Loucy (cell line): ENCODE measurements around the gene DYNC1I2.

Source experiments
- H2AFZ ChIP-seq: fragments of 200-600 bp; sonication (generic); 2 replicates; pipeline ENCODE4 v1.6.0; 2016; ENCODE audit warnings: antibody characterized with exemption, mild to moderate bottlenecking, low read length, moderate library complexity
- H3F3A ChIP-seq: fragments of 200-600 bp; 2 replicates; pipeline ENCODE4 v1.6.0; 2016; ENCODE audit warnings: antibody characterized with exemption, low read depth, mild to moderate bottlenecking
- H3K27me3 ChIP-seq: fragments of 200-600 bp; sonication (generic); 2 replicates; pipeline ENCODE4 v1.6.1; 2014; ENCODE audit warnings: low read length, mild to moderate bottlenecking; ENCODE audit not compliant: insufficient read depth, poor library complexity, severe bottlenecking
- H3K36me3 ChIP-seq: fragments of 200-600 bp; sonication (generic); 2 replicates; pipeline ENCODE4 v1.6.1; 2016; ENCODE audit warnings: low read length; ENCODE audit not compliant: insufficient read depth
- H3K4me1 ChIP-seq: fragments of 200-600 bp; sonication (generic); 2 replicates; pipeline ENCODE4 v1.5.1; 2014; ENCODE audit warnings: low read length, mild to moderate bottlenecking; ENCODE audit not compliant: insufficient read depth, poor library complexity, severe bottlenecking
- H3K4me2 ChIP-seq: fragments of 200-600 bp; sonication (generic); 2 replicates; pipeline ENCODE4 v1.6.0; 2014; ENCODE audit warnings: antibody characterized with exemption, low read length, low read depth, mild to moderate bottlenecking; ENCODE audit not compliant: poor library complexity, severe bottlenecking
- H3K4me3 ChIP-seq: fragments of 200-600 bp; sonication (generic); 2 replicates; pipeline ENCODE4 v1.5.1; 2014; ENCODE audit warnings: low read length, mild to moderate bottlenecking, mixed read lengths; ENCODE audit not compliant: poor library complexity, severe bottlenecking
- H3K79me2 ChIP-seq: fragments of 200-600 bp; sonication (generic); 2 replicates; pipeline ENCODE4 v1.6.1; 2014; ENCODE audit warnings: low read length; ENCODE audit not compliant: insufficient read depth
- H3K9ac ChIP-seq: fragments of 200-600 bp; sonication (generic); 2 replicates; pipeline ENCODE4 v1.6.0; 2014; ENCODE audit warnings: mild to moderate bottlenecking, low read depth, low read length, moderate library complexity; ENCODE audit not compliant: poor library complexity, severe bottlenecking
- H3K9me2 ChIP-seq: fragments of 200-600 bp; sonication (generic); replicated peaks from 2 replicates; pipeline ENCODE4 v1.6.1; 2016; ENCODE audit warnings: low read depth, low read length, mixed read lengths
- H3K9me3 ChIP-seq: fragments of 200-600 bp; sonication (generic); 2 replicates; pipeline ENCODE4 v1.6.1; 2014; ENCODE audit warnings: mild to moderate bottlenecking, antibody characterized with exemption, low read length, low read depth; ENCODE audit not compliant: insufficient read depth
- H4K20me1 ChIP-seq: fragments of 200-600 bp; sonication (generic); 2 replicates; pipeline ENCODE4 v1.6.0; 2014; ENCODE audit warnings: antibody characterized with exemption, low read length, mild to moderate bottlenecking; ENCODE audit not compliant: insufficient read depth, poor library complexity, severe bottlenecking
- CTCF ChIP-seq: fragments of 200-600 bp; sonication (generic); conservative IDR thresholded peaks from 2 replicates; pipeline ENCODE4 v1.5.1; 2014; ENCODE audit warnings: mild to moderate bottlenecking, antibody characterized with exemption, low read length
- EZH2phosphoT487 ChIP-seq: fragments of 200-600 bp; IDR thresholded peaks from 2 replicates; pipeline ENCODE4 v1.6.1; 2018; ENCODE audit warnings: antibody characterized with exemption, mild to moderate bottlenecking, moderate library complexity, borderline replicate concordance

The DYNC1I2 gene

GRCh38 chr2:171778515-171778914 is 91.2 kb downstream of the DYNC1I2 start:
- Histone ChIP-seq H3K4me3 (no peak overlapping the region), H3K9me3 (0 out of 2 replicates have a peak, but pooled peaks cover 6% of the 10 kb centered on the region), H3K9ac (no peak overlapping the region), H4K20me1 (no peaks in the 10 kb centered on the region), H3K4me1 (no peaks in the 10 kb centered on the region), H3K79me2 (no peaks in the 10 kb centered on the region), H3K4me2 (no peak overlapping the region), H2AFZ (no peak overlapping the region), H3F3A (no peaks in the 10 kb centered on the region), H3K9me2 (no peaks in the 10 kb centered on the region), H3K36me3 (peaks cover under 1% of the 10 kb centered on the region; the same call in 1 of the 2 replicates), H3K27me3 (no peaks in the 10 kb centered on the region)
- TF ChIP-seq EZH2phosphoT487 (no peak), CTCF (no peak)

- TF ChIP-seq EZH2phosphoT487 (no peak), CTCF (no peak)
- Histone ChIP-seq H3F3A (no peaks in the 10 kb centered on the region), H3K27me3 (no peaks in the 10 kb centered on the region), H3K4me2 (no peak overlapping the region), H3K36me3 (peaks cover 47% of the 10 kb centered on the region), H3K9me3 (no peaks in the 10 kb centered on the region), H3K4me1 (no peaks in the 10 kb centered on the region), H3K9ac (no peak overlapping the region), H2AFZ (no peak overlapping the region), H3K4me3 (no peak overlapping the region), H4K20me1 (no peaks in the 10 kb centered on the region), H3K79me2 (no peaks in the 10 kb centered on the region), H3K9me2 (no peaks in the 10 kb centered on the region)
These were observed 98.2 kb downstream of the DYNC1I2 start for GRCh38 chr2:171785450-171785849.

GRCh38 chr2:171787333-171788072 is 100.2 kb downstream of the DYNC1I2 start:
- H3K4me3 ChIP-seq, result no peak overlapping the region
- H3K36me3 ChIP-seq, result peaks cover 61% of the 10 kb centered on the region
- TF ChIP-seq EZH2phosphoT487 (no peak), CTCF (no peak)
- H2AFZ ChIP-seq, result no peak overlapping the region
- no peaks in the 10 kb centered on the region for H3K27me3 ChIP-seq
- H3K4me2 ChIP-seq, result no peak overlapping the region
- no peaks in the 10 kb centered on the region for H3K9me2 ChIP-seq
- no peaks in the 10 kb centered on the region for H4K20me1 ChIP-seq
- H3F3A ChIP-seq, result no peaks in the 10 kb centered on the region
- H3K4me1 ChIP-seq, result no peaks in the 10 kb centered on the region
- H3K9ac ChIP-seq, result no peak overlapping the region
- H3K9me3 ChIP-seq, result no peaks in the 10 kb centered on the region
- no peaks in the 10 kb centered on the region for H3K79me2 ChIP-seq
